Middle frontal gyrus (tissue), 1 donor: Measurements from ENCODE around the gene ZNF646.

Experiments used
- DNase-seq: peaks from one replicate; pipeline ENCODE4 v3.0.0-alpha.2; 2015; ENCODE audit warnings: low spot score; ENCODE audit errors: extremely low spot score

The ZNF646 gene

DNA sequence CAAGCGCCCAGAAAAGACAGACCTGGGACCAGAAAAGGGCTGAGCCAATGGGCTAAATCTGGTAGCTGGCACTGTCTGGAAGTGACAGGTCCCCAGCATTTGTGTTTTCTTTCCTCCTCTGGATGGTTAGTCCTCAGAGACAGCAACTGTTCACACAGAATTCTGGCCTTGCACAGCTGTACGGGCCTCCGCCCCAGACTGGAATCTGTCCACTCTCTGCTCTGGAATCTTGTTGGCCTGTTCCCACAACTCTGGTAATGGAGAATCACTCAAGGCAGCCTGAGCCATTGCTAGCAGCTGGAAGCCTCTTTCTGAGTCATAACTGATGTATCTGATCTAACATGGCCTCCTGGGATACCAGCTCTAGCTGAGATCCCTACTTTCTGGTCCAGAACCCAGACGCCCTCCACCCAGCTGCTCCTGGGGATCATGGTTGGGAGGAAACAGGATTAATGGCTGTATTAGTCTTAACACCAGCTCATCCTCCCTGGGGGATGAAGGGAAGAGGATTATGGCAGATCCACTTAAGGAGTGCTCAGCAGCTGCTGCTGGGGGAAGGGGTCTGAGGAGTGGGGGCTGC lies 9.2 kb upstream of the ZNF646 start:
- DNase-seq: no peak

DNA sequence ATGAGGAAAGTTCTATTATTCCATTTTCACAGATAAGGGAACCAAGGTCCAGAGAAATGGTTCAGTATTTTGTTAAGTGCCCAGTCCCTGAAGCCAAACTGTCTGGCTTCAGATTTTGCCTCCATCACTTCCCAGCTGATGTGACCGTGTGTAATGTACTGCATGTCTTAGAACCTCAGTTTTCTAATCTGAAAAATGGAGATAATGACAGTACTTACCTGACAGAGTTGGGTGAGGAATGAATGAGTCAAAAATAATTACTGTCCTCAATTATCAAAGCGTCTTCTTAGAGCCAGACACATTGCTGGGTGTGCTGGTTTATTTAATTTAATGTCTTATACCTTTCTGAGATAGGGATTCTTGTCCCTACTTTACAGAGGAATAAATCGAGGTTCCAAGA lies 6.9 kb upstream of the ZNF646 start:
- DNase-seq: no peak

DNA sequence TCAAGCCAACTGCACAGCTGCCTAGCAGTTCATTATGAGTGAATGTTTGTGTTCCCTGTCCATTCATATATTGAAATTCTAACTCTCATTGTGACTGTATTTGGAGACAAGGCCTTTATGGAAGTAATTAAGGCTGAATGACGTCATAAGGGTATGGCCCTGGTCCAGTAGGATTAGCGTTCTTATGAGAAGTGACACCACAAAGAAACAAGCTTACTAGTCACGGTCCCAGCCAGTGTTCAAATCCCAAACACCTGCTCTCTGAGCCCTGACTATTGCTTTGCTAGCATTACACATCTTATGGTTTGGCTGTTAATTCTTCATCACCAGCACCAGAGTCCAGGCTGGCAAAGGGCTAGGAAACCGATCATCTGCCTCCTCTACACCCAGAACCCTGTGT lies 2.4 kb upstream of the ZNF646 start:
- no peak for DNase-seq

DNA sequence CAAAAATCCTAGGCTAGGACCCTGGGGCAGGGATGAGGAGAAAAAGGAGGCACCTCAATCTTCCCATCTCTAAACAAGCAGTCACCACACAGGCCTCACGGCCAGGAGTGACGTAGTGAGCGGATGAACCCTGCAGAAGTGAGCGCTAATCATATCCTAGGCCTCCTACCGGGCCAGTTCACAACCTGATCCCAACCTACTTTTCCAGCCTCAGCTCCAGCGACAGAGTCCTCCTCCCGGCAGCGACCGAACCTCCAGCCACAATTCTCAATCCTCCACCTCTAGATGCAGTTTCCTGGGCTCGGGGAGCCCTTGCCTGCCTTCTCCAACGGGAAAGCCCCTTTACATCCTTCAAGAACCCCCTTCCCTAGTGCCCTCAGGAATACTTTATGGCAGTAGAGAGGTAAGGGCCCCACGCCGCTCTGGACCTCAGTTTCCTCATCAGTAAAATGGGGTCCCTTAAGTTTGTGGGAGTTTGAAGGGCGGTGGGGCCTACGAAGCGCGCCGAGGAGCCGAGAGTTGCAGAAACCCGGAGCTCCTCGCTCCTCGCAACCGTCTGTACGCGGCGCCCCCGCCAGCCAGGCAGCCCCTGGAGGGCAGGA lies 1.6 kb upstream of the ZNF646 start:
- no peak for DNase-seq

GRCh38 chr16:31073142-31073969 lies 866 bp upstream of the ZNF646 start:
- DNase-seq: peak; percentile 82

GRCh38 chr16:31074814-31075183 lies 577 bp downstream of the ZNF646 start:
- no peak for DNase-seq

- no peak for DNase-seq
Measured at GRCh38 chr16:31076319-31076718, 2.1 kb downstream of the ZNF646 start.

- no peak for DNase-seq
Measured at GRCh38 chr16:31077024-31077423, 2.8 kb downstream of the ZNF646 start.

DNA sequence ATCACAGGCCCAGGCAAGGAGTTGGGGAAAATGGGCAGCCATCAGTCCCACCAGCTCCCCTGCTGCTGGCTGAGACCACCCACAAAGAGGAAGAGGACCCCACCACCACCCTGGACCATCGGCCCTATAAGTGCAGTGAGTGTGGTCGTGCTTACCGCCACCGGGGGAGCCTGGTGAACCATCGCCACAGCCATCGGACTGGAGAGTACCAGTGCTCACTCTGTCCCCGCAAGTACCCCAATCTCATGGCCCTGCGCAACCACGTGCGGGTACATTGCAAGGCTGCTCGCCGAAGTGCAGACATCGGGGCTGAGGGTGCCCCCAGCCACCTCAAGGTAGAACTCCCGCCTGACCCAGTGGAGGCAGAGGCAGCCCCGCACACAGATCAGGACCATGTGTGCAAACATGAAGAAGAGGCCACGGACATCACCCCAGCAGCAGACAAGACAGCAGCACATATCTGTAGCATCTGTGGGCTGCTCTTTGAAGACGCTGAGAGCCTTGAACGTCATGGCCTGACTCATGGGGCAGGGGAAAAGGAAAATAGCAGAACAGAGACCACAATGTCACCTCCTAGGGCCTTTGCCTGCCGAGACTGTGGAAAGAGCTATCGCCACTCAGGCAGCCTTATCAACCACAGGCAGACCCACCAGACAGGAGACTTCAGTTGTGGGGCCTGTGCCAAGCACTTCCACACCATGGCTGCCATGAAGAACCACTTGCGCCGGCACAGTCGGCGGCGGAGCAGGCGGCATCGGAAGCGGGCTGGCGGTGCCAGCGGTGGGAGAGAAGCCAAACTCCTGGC lies 3.6 kb downstream of the ZNF646 start:
- no peak for DNase-seq

GRCh38 chr16:31078597-31079341 lies 4.5 kb downstream of the ZNF646 start:
- DNase-seq: no peak

DNA sequence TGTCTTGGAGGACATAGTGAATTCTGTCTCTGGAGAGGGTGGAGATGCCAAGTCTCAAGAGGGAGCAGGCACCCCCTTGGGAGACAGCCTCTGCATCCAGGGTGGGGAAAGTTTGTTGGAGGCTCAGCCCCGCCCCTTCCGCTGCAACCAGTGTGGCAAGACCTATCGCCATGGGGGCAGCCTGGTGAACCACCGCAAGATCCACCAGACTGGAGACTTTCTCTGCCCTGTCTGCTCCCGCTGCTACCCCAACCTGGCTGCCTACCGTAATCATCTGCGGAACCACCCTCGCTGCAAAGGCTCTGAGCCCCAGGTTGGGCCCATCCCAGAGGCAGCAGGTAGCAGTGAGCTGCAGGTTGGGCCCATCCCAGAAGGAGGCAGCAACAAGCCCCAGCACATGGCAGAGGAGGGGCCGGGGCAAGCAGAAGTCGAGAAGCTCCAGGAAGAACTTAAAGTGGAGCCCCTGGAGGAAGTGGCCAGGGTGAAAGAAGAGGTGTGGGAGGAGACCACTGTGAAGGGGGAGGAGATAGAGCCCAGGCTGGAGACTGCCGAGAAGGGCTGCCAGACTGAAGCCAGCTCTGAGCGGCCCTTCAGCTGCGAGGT lies 5.2 kb downstream of the ZNF646 start:
- DNase-seq: no peak

- no peak for DNase-seq
Measured at GRCh38 chr16:31080035-31080629, 5.9 kb downstream of the ZNF646 start.

DNA sequence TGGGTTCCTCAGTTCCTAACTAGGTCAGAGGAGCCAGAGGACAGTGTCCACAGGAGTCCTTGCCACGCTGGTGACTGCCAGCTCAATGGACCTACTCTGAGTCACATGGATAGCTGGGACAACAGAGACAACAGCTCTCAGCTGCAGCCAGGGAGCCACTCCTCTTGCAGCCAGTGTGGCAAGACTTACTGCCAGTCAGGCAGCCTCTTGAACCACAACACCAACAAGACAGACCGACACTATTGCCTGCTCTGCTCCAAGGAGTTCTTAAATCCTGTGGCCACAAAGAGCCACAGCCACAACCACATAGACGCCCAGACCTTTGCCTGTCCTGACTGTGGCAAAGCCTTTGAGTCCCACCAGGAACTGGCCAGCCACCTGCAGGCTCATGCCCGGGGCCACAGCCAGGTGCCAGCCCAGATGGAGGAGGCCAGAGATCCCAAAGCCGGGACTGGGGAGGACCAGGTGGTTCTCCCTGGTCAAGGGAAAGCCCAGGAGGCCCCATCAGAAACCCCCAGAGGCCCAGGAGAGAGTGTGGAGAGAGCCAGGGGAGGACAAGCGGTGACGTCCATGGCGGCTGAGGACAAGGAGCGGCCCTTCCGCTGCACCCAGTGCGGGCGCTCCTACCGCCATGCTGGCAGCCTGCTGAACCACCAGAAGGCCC lies 6.7 kb downstream of the ZNF646 start:
- no peak for DNase-seq

GRCh38 chr16:31081428-31082351 lies 7.5 kb downstream of the ZNF646 start:
- no peak for DNase-seq

GRCh38 chr16:31082368-31083045 lies 8.3 kb downstream of the ZNF646 start:
- no peak for DNase-seq

DNA sequence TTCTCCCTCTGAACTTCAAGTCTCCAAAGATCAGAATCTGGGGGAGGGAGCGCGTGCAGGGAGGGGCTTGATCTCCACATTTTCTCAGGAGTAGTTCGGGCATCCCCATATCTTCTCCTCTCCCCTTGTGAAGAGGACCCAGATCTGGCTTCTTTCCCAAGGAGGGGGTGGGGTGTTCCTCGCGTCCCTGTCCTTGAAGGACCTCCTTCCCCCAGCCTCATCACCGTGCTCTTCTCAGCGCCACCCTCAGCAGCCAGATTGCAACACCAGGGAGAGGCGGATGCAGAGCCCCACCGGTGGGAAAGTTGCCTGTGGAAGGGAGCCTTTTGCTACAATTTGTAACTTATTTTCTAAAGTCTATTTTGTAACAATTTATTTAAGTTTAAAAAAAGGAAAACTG lies 8.9 kb downstream of the ZNF646 start:
- no peak for DNase-seq

GRCh38 chr16:31083556-31083955 lies 9.3 kb downstream of the ZNF646 start:
- DNase-seq: no peak

GRCh38 chr16:31083981-31084380 lies 9.8 kb downstream of the ZNF646 start:
- no peak for DNase-seq
